Loucy (cell line): ENCODE results near the gene FRMD4A.

Experiments
- H2AFZ ChIP-seq: fragments of 200-600 bp; sonication (generic); 2 replicates; pipeline ENCODE4 v1.6.0; 2016; ENCODE audit warnings: antibody characterized with exemption, mild to moderate bottlenecking, low read length, moderate library complexity
- H3F3A ChIP-seq: fragments of 200-600 bp; 2 replicates; pipeline ENCODE4 v1.6.0; 2016; ENCODE audit warnings: antibody characterized with exemption, low read depth, mild to moderate bottlenecking
- H3K27me3 ChIP-seq: fragments of 200-600 bp; sonication (generic); 2 replicates; pipeline ENCODE4 v1.6.1; 2014; ENCODE audit warnings: low read length, mild to moderate bottlenecking; ENCODE audit not compliant: insufficient read depth, poor library complexity, severe bottlenecking
- H3K36me3 ChIP-seq: fragments of 200-600 bp; sonication (generic); 2 replicates; pipeline ENCODE4 v1.6.1; 2016; ENCODE audit warnings: low read length; ENCODE audit not compliant: insufficient read depth
- H3K4me1 ChIP-seq: fragments of 200-600 bp; sonication (generic); 2 replicates; pipeline ENCODE4 v1.5.1; 2014; ENCODE audit warnings: low read length, mild to moderate bottlenecking; ENCODE audit not compliant: insufficient read depth, poor library complexity, severe bottlenecking
- H3K4me2 ChIP-seq: fragments of 200-600 bp; sonication (generic); 2 replicates; pipeline ENCODE4 v1.6.0; 2014; ENCODE audit warnings: antibody characterized with exemption, low read length, low read depth, mild to moderate bottlenecking; ENCODE audit not compliant: poor library complexity, severe bottlenecking
- H3K4me3 ChIP-seq: fragments of 200-600 bp; sonication (generic); 2 replicates; pipeline ENCODE4 v1.5.1; 2014; ENCODE audit warnings: low read length, mild to moderate bottlenecking, mixed read lengths; ENCODE audit not compliant: poor library complexity, severe bottlenecking
- H3K79me2 ChIP-seq: fragments of 200-600 bp; sonication (generic); 2 replicates; pipeline ENCODE4 v1.6.1; 2014; ENCODE audit warnings: low read length; ENCODE audit not compliant: insufficient read depth
- H3K9ac ChIP-seq: fragments of 200-600 bp; sonication (generic); 2 replicates; pipeline ENCODE4 v1.6.0; 2014; ENCODE audit warnings: mild to moderate bottlenecking, low read depth, low read length, moderate library complexity; ENCODE audit not compliant: poor library complexity, severe bottlenecking
- H3K9me2 ChIP-seq: fragments of 200-600 bp; sonication (generic); replicated peaks from 2 replicates; pipeline ENCODE4 v1.6.1; 2016; ENCODE audit warnings: low read depth, low read length, mixed read lengths
- H3K9me3 ChIP-seq: fragments of 200-600 bp; sonication (generic); 2 replicates; pipeline ENCODE4 v1.6.1; 2014; ENCODE audit warnings: mild to moderate bottlenecking, antibody characterized with exemption, low read length, low read depth; ENCODE audit not compliant: insufficient read depth
- H4K20me1 ChIP-seq: fragments of 200-600 bp; sonication (generic); 2 replicates; pipeline ENCODE4 v1.6.0; 2014; ENCODE audit warnings: antibody characterized with exemption, low read length, mild to moderate bottlenecking; ENCODE audit not compliant: insufficient read depth, poor library complexity, severe bottlenecking
- CTCF ChIP-seq: fragments of 200-600 bp; sonication (generic); conservative IDR thresholded peaks from 2 replicates; pipeline ENCODE4 v1.5.1; 2014; ENCODE audit warnings: mild to moderate bottlenecking, antibody characterized with exemption, low read length
- EZH2phosphoT487 ChIP-seq: fragments of 200-600 bp; IDR thresholded peaks from 2 replicates; pipeline ENCODE4 v1.6.1; 2018; ENCODE audit warnings: antibody characterized with exemption, mild to moderate bottlenecking, moderate library complexity, borderline replicate concordance

The FRMD4A gene

GRCh38 chr10:14291296-14291695, 39.4 kb downstream of the FRMD4A start:
- H3K4me1 ChIP-seq = no peaks in the 10 kb centered on the region
- H4K20me1 ChIP-seq = no peaks in the 10 kb centered on the region
- no peak overlapping the region for H2AFZ ChIP-seq
- H3F3A ChIP-seq = no peaks in the 10 kb centered on the region
- H3K4me2 ChIP-seq = no peak overlapping the region
- H3K27me3 ChIP-seq = no peaks in the 10 kb centered on the region
- no peak for TF ChIP-seq CTCF
- no peak for TF ChIP-seq EZH2phosphoT487
- no peak overlapping the region for H3K4me3 ChIP-seq
- peaks cover 8% of the 10 kb centered on the region; the same call in 1 of the 2 replicates for H3K9me3 ChIP-seq
- no peaks in the 10 kb centered on the region for H3K79me2 ChIP-seq
- H3K9me2 ChIP-seq = no peaks in the 10 kb centered on the region
- H3K9ac ChIP-seq = no peak overlapping the region
- H3K36me3 ChIP-seq = no peaks in the 10 kb centered on the region

GRCh38 chr10:14285941-14286560, 44.7 kb downstream of the FRMD4A start:
- Histone ChIP-seq H3K79me2 (no peaks in the 10 kb centered on the region), H3K4me2 (no peak overlapping the region), H3K27me3 (peaks cover 4% of the 10 kb centered on the region), H3K4me3 (no peak overlapping the region), H3K9me3 (peaks cover 8% of the 10 kb centered on the region; the same call in 1 of the 2 replicates), H3F3A (no peaks in the 10 kb centered on the region), H2AFZ (no peak overlapping the region), H3K9ac (no peak overlapping the region), H4K20me1 (no peaks in the 10 kb centered on the region), H3K4me1 (no peaks in the 10 kb centered on the region), H3K36me3 (no peaks in the 10 kb centered on the region), H3K9me2 (no peaks in the 10 kb centered on the region)
- TF ChIP-seq EZH2phosphoT487 = no peak
- no peak for TF ChIP-seq CTCF

GRCh38 chr10:14282276-14282675, 48.4 kb downstream of the FRMD4A start:
- Histone ChIP-seq H3F3A (no peaks in the 10 kb centered on the region), H4K20me1 (no peaks in the 10 kb centered on the region), H3K9me2 (no peaks in the 10 kb centered on the region), H3K79me2 (no peaks in the 10 kb centered on the region), H3K27me3 (peaks cover 4% of the 10 kb centered on the region), H3K9ac (no peak overlapping the region), H3K4me2 (no peak overlapping the region), H3K9me3 (no peaks in the 10 kb centered on the region), H3K36me3 (no peaks in the 10 kb centered on the region), H3K4me1 (no peaks in the 10 kb centered on the region), H2AFZ (no peak overlapping the region), H3K4me3 (no peak overlapping the region)
- TF ChIP-seq CTCF (no peak), EZH2phosphoT487 (no peak)
